HG02981 (cell line): ENCODE data around the gene EIF5AL1.
"Not testable (repeated sequence)": the region's sequence is repeated elsewhere in the genome, so short reads cannot be mapped to it uniquely, and the experiment has no call there.

Experiments used
- ATAC-seq: cut with Tn5 transposase; IDR thresholded peaks from one replicate; pipeline ENCODE4 v1.9.1; 2021; ENCODE audit warnings: mild to moderate bottlenecking, moderate library complexity; ENCODE audit not compliant: unreplicated experiment

EIF5AL1 gene

DNA sequence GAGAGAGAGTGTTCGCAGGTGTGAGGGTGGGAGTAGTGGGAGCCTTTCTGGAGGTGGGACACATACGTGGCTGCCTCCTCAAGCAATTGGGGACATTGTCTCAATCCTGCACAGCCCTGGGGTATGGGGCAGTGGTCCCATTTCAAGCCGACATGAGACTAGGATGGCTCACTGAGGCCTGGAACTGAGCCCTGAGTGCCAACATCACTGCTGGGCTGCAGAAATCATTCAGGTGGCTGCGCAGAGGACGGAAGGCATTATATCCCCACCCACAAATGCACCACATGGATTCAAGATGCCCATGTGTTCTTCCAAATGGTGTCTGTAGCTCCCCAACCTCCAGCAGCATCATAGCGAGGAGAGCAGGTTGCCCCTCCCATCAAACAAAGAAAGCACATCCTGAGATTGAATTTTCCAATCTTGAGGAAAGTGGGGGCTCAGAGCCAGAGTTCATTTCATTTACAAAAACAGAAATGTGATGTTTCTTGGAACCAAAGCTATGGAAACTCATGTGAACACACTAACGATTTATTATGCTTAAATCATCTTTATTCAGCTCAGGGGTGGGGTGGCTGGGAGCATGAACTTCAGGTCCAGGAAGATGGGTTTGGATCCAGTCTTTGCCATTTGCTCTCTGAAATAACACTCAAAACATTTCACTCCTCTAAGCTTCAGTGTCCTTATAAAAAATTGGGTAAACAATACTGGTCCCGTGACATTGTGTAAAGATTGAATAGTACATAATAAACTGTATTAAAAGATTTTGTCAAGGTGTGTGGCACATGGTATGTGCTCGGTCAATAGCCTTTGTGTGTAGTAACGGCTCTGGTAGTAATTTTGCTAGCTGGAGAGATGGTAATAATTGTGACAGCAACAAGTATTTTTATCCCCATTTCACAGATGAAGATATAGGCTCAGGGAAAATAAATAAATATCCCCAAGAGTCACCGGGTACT is 43.3 kb downstream of the EIF5AL1 start:
- ATAC-seq: no peak

- ATAC-seq: not testable (repeated sequence)
These were observed 44.6 kb downstream of the EIF5AL1 start for GRCh38 chr10:79556961-79557360.

GRCh38 chr10:79559726-79560125 is 47.4 kb downstream of the EIF5AL1 start:
- ATAC-seq: no peak

DNA sequence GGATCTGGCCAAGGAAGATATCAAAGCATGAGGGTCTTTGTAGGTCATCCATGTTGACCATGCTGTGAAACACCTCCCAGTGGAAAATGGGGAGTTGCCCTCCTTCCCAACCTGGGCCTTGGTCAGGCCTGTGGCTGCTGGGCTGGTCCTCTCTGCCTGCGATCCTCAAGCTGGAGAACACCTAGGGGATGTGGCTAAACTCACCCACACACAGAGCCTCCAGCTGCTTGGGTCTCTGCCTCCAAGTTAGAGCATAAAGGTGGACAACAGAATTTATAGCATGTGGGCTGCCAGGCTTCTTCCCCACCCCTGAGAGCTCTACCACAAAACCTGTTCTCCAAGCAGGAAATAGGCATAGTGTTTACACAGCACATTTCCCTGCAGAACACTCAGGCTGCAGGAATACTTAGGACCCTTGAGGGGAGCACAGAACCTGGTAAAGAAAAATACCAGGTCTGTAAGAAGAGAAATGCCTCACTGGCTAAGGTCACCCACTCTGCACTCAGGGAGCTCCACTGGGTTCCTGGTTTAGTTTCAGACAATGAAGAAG is 47.9 kb downstream of the EIF5AL1 start, which contains the start of gene SFTPA2:
Gene SFTPA2 (minus strand): TSS at position 248 of the 550 bp plus-strand sequence. CDS start 924 bp downstream, outside the sequence.
- no peak for ATAC-seq

- no peak for ATAC-seq
These were observed 48.9 kb downstream of the EIF5AL1 start for GRCh38 chr10:79561257-79561656.

GRCh38 chr10:79562135-79562756 is 49.9 kb downstream of the EIF5AL1 start:
- peak; percentile 71 for ATAC-seq

DNA sequence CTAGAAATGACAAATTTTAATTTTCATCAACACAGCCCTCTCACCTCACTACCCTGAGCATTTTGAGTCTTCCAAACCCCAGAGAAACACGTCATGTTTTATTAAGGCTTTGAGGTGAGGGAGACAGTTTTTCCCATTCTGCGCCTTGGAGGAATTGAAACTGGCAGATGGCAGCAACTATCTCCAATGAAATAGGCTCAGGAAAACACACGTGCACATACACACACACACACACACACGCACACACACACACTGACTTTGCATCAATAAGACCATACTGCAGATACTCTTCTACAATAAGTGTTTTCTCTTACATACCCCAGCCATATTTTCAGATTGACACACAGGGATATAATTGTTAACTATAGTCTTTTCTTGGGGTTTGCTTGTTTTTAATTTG is 51.1 kb downstream of the EIF5AL1 start:
- ATAC-seq: no peak
